RKO (cell line): ENCODE results near the gene HOXA11.

Experiments
- DNase-seq: peaks from one replicate; pipeline ENCODE4 v3.0.0-alpha.2; 2016; ENCODE audit warnings: low spot score

HOXA11 gene

GRCh38 chr7:27192546-27193334, 7.7 kb upstream of the HOXA11 start:
- DNase-seq, result no peak

GRCh38 chr7:27191833-27192545, 7.0 kb upstream of the HOXA11 start:
- DNase-seq, result no peak

- DNase-seq, result no peak
Observed at GRCh38 chr7:27191161-27191731, 6.2 kb upstream of the HOXA11 start.

- DNase-seq, result no peak
Observed at GRCh38 chr7:27189997-27190748, 5.1 kb upstream of the HOXA11 start.

- DNase-seq, result no peak
Observed at GRCh38 chr7:27189295-27189996, 4.4 kb upstream of the HOXA11 start.

GRCh38 chr7:27188386-27189294, 3.6 kb upstream of the HOXA11 start:
- DNase-seq, result no peak

GRCh38 chr7:27187475-27188385, 2.7 kb upstream of the HOXA11 start:
- DNase-seq, result no peak

GRCh38 chr7:27186668-27187474, 1.8 kb upstream of the HOXA11 start:
- DNase-seq, result no peak

- no peak for DNase-seq
Observed at GRCh38 chr7:27185854-27186667, 1.0 kb upstream of the HOXA11 start.

- peak; percentile 68 for DNase-seq
Observed at GRCh38 chr7:27184337-27185012, 557 bp downstream of the HOXA11 start.

- DNase-seq, result peak; percentile 39
Observed at GRCh38 chr7:27183682-27184336, 1.2 kb downstream of the HOXA11 start.

- peak; percentile 39 for DNase-seq
Observed at GRCh38 chr7:27182861-27183681, 2.0 kb downstream of the HOXA11 start.

GRCh38 chr7:27182285-27182841, 2.7 kb downstream of the HOXA11 start:
- no peak for DNase-seq

- DNase-seq, result no peak
Observed at GRCh38 chr7:27181795-27182275, 3.2 kb downstream of the HOXA11 start.
